ENCODE data around the gene PDE2A.

Gene PDE2A

GRCh38 chr11:72636376-72636775 lies 37.8 kb downstream of the PDE2A start:
- H3K4me1 ChIP-seq (ENCODE audit: control insufficient read depth, insufficient read depth, low read length), result peaks cover 13% of the 10 kb centered on the region
- no peak overlapping the region for H3K4me3 ChIP-seq (ENCODE audit: low read depth, low read length)
- H3K27me3 ChIP-seq (ENCODE audit: control insufficient read depth, insufficient read depth, low read length), result peaks cover 34% of the 10 kb centered on the region
- H3K9me3 ChIP-seq (ENCODE audit: control insufficient read depth, insufficient read depth, low read length), result no peaks in the 10 kb centered on the region
- no peak overlapping the region for H3K9ac ChIP-seq (ENCODE audit: low read depth, low read length)
- no peaks in the 10 kb centered on the region for H3K36me3 ChIP-seq (ENCODE audit: control insufficient read depth, insufficient read depth, low read length)

DNA sequence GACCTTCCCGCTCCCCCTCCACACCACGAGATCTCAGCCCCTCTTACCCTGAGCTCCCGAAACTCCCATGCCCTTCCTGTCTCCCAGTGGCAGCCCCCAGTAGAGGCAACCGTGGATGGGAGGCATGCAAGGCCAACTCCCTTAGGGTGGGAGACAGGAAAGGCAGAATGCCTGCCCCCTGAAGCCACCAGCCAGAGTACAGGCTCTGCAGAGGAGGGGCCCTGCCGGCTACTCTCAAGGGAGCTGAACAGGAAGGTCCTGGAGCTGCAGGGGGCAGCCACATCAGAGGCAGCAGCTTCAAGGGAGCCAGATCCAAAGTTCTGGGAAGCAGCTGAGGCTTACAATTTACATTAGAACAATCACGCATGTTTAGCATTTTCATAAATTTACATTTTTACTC lies 38.3 kb downstream of the PDE2A start:
- Histone ChIP-seq H3K9ac (ENCODE audit: low read depth, low read length) (no peak overlapping the region), H3K4me1 (ENCODE audit: control insufficient read depth, insufficient read depth, low read length) (peaks cover 13% of the 10 kb centered on the region), H3K27me3 (ENCODE audit: control insufficient read depth, insufficient read depth, low read length) (peaks cover 30% of the 10 kb centered on the region)

GRCh38 chr11:72635309-72635915 lies 38.8 kb downstream of the PDE2A start:
- Histone ChIP-seq H3K4me3 (ENCODE audit: low read depth, low read length) (no peak overlapping the region), H3K4me1 (ENCODE audit: control insufficient read depth, insufficient read depth, low read length) (peaks cover 13% of the 10 kb centered on the region), H3K9ac (ENCODE audit: low read depth, low read length) (no peak overlapping the region), H3K36me3 (ENCODE audit: control insufficient read depth, insufficient read depth, low read length) (no peaks in the 10 kb centered on the region), H3K27me3 (ENCODE audit: control insufficient read depth, insufficient read depth, low read length) (peaks cover 25% of the 10 kb centered on the region), H3K9me3 (ENCODE audit: control insufficient read depth, insufficient read depth, low read length) (no peaks in the 10 kb centered on the region)

More for the DNA sequence above, 38.3 kb downstream of the PDE2A start:
- no peak overlapping the region for H3K4me3 ChIP-seq (ENCODE audit: low read depth, low read length)
- no peaks in the 10 kb centered on the region for H3K36me3 ChIP-seq (ENCODE audit: control insufficient read depth, insufficient read depth, low read length)
- no peaks in the 10 kb centered on the region for H3K9me3 ChIP-seq (ENCODE audit: control insufficient read depth, insufficient read depth, low read length)

- H3K36me3 ChIP-seq (ENCODE audit: control insufficient read depth, insufficient read depth, low read length), result no peaks in the 10 kb centered on the region
- no peaks in the 10 kb centered on the region for H3K9me3 ChIP-seq (ENCODE audit: control insufficient read depth, insufficient read depth, low read length)
- H3K27me3 ChIP-seq (ENCODE audit: control insufficient read depth, insufficient read depth, low read length), result peaks cover 18% of the 10 kb centered on the region
- H3K4me1 ChIP-seq (ENCODE audit: control insufficient read depth, insufficient read depth, low read length), result peaks cover 13% of the 10 kb centered on the region
- H3K4me3 ChIP-seq (ENCODE audit: low read depth, low read length), result no peak overlapping the region
- H3K9ac ChIP-seq (ENCODE audit: low read depth, low read length), result no peak overlapping the region
These were observed 39.6 kb downstream of the PDE2A start for GRCh38 chr11:72634472-72635095.

- H3K9ac ChIP-seq (ENCODE audit: low read depth, low read length), result no peak overlapping the region
- H3K4me1 ChIP-seq (ENCODE audit: control insufficient read depth, insufficient read depth, low read length), result peaks cover 13% of the 10 kb centered on the region
- no peaks in the 10 kb centered on the region for H3K9me3 ChIP-seq (ENCODE audit: control insufficient read depth, insufficient read depth, low read length)
- H3K36me3 ChIP-seq (ENCODE audit: control insufficient read depth, insufficient read depth, low read length), result no peaks in the 10 kb centered on the region
- H3K4me3 ChIP-seq (ENCODE audit: low read depth, low read length), result no peak overlapping the region
- H3K27me3 ChIP-seq (ENCODE audit: control insufficient read depth, insufficient read depth, low read length), result peaks cover 15% of the 10 kb centered on the region
These were observed 40.2 kb downstream of the PDE2A start for GRCh38 chr11:72634016-72634415.

DNA sequence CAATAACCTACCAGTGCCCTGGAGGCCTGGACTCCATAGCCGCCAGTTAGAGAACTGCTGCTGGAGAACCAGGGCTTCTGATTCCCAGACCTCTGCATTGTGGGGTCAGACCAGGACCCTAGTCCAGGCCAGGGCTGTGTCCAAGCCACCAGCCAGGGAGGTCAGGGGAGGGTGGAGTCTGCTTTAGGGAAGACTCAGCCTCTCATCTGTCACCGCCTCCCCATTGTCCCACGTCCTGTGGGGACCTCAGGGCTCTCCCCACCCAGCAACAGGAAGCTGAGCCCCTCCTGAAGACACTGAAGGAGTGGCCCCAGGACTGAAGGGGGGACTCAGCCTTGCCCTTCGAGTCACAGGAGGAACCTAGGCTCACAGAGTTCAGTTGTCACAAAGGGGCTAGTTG lies 41.2 kb downstream of the PDE2A start:
- H3K9ac ChIP-seq (ENCODE audit: low read depth, low read length), result no peak overlapping the region

DNA sequence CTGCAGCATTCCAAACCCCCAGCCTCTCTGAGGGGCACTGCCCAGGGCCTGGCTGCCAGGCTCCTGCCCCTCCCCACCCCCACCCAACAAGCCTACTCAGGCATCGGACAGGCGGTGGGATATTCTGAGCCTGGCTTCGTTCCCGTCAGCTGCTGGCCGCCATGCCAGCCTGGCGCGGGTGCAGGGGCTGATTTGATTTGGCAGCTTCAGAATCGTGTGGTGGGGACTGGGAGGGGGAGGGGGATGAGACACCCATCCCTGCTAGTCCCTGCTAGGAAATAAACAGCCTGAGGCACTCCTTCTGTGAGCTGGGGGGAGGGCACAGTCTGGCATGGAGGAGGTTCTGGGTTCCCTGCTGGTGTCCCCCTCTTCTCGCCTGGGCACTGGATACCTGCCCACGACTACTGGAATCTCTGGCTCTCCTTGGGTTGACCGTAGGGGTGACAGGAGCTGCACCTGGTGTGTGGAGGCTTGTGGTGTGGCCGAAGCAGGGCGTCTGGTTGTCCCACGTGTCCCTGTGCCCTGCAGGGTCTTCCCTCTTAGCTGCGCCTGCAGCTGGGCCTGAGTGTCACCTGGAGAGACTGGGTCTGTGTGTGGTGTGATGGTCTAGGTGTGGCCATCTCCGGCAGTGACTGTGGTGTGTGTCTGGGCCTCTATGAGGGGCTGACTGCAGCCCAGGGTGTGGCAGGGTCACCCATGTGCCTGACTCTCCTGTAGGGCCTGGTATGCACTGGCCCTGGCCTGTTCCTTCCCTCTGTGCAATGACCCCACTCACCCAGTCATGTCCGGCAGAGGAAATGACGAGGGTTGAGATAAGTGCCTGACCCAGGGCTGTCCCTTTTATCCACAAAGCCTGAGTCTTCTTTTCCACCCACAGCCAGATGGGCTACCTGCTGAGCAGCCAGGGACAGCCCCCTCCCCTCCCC lies 42.2 kb downstream of the PDE2A start:
- H3K9me3 ChIP-seq (ENCODE audit: control insufficient read depth, insufficient read depth, low read length), result no peaks in the 10 kb centered on the region
- H3K27me3 ChIP-seq (ENCODE audit: control insufficient read depth, insufficient read depth, low read length), result peaks cover 6% of the 10 kb centered on the region
- H3K36me3 ChIP-seq (ENCODE audit: control insufficient read depth, insufficient read depth, low read length), result no peaks in the 10 kb centered on the region
- H3K4me1 ChIP-seq (ENCODE audit: control insufficient read depth, insufficient read depth, low read length), result peaks cover 11% of the 10 kb centered on the region
- no peak overlapping the region for H3K4me3 ChIP-seq (ENCODE audit: low read depth, low read length)
- no peak overlapping the region for H3K9ac ChIP-seq (ENCODE audit: low read depth, low read length)

More for the DNA sequence above, 41.2 kb downstream of the PDE2A start:
- Histone ChIP-seq H3K9me3 (ENCODE audit: control insufficient read depth, insufficient read depth, low read length) (no peaks in the 10 kb centered on the region), H3K4me3 (ENCODE audit: low read depth, low read length) (no peak overlapping the region), H3K36me3 (ENCODE audit: control insufficient read depth, insufficient read depth, low read length) (no peaks in the 10 kb centered on the region), H3K27me3 (ENCODE audit: control insufficient read depth, insufficient read depth, low read length) (peaks cover 6% of the 10 kb centered on the region), H3K4me1 (ENCODE audit: control insufficient read depth, insufficient read depth, low read length) (peaks cover 13% of the 10 kb centered on the region)

DNA sequence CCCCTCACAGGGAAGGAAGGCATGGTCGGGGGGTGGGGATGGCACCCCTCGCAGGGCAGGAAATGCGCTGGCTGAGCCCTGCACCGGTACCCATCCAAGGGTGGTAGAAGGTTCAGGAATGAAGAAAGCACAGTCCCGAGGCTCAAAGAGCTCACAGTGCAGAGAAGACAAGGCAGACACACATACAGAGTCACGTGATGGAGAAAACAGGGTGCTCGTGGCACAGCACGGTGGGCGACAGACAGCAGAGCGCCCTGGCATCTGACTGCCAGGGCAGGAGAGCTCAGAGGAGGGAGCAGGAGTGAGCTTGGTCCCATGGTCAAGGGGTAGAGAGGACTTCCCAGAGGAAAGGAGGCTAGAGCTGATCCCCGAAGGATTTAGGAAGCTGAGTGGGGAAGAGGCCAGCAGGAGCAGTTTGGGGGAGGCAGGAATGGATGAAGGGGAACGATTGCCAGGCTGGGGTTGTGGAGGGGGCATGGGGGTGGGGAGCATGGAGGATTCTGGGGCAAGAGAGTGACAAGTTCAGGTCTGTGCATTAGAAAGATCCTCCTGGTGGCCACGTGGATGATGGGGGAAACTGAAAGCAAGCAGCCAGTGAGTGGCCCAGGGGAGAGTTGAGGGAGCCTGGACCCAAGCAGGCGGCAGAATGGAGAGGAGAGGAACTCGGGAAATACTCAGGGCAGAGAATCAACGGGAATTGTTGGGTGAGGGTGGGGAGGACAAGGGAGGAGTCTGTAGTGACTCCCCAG lies 43.9 kb downstream of the PDE2A start:
- H3K4me3 ChIP-seq (ENCODE audit: low read depth, low read length), result no peak overlapping the region
- peaks cover 6% of the 10 kb centered on the region for H3K27me3 ChIP-seq (ENCODE audit: control insufficient read depth, insufficient read depth, low read length)
- H3K9me3 ChIP-seq (ENCODE audit: control insufficient read depth, insufficient read depth, low read length), result no peaks in the 10 kb centered on the region
- peaks cover 4% of the 10 kb centered on the region for H3K4me1 ChIP-seq (ENCODE audit: control insufficient read depth, insufficient read depth, low read length)
- H3K9ac ChIP-seq (ENCODE audit: low read depth, low read length), result no peak overlapping the region
- no peaks in the 10 kb centered on the region for H3K36me3 ChIP-seq (ENCODE audit: control insufficient read depth, insufficient read depth, low read length)

- H3K36me3 ChIP-seq (ENCODE audit: control insufficient read depth, insufficient read depth, low read length), result no peaks in the 10 kb centered on the region
- H3K9me3 ChIP-seq (ENCODE audit: control insufficient read depth, insufficient read depth, low read length), result no peaks in the 10 kb centered on the region
- no peak overlapping the region for H3K9ac ChIP-seq (ENCODE audit: low read depth, low read length)
- H3K4me3 ChIP-seq (ENCODE audit: low read depth, low read length), result no peak overlapping the region
- peaks cover 4% of the 10 kb centered on the region for H3K4me1 ChIP-seq (ENCODE audit: control insufficient read depth, insufficient read depth, low read length)
- H3K27me3 ChIP-seq (ENCODE audit: control insufficient read depth, insufficient read depth, low read length), result peaks cover 6% of the 10 kb centered on the region
These were observed 45.0 kb downstream of the PDE2A start for GRCh38 chr11:72629266-72629665.

- Histone ChIP-seq H3K27me3 (ENCODE audit: control insufficient read depth, insufficient read depth, low read length) (peaks cover 2% of the 10 kb centered on the region), H3K4me1 (ENCODE audit: control insufficient read depth, insufficient read depth, low read length) (peaks cover 4% of the 10 kb centered on the region), H3K4me3 (ENCODE audit: low read depth, low read length) (no peak overlapping the region)
These were observed 46.5 kb downstream of the PDE2A start for GRCh38 chr11:72627594-72628281.

DNA sequence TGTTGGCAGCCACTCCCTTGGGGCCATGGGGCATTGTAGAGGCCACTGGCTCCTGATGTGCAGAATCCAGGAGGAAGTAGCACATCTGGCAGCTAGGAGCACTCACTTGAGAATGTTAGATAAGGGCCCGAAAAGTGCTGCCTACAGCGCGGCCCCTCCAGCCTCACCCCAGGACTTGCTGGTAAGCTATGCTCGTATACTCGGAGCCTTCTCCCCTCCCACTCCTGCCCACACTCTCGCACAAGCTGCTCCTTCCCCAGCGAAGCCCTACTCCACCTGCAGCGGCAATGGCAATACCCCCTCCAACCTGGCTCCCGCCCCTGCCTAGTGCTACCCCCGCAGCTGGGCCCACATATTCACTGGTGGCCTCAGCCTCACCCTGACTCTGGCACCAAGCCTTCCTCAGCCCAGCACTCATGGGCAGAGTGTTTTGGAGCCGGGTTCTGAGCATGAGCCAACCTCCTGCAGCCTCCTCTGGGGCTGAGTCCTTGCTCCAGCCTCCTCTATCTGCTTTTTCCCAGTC lies 47.7 kb downstream of the PDE2A start:
- H3K9ac ChIP-seq (ENCODE audit: low read depth, low read length), result no peak overlapping the region
- H3K27me3 ChIP-seq (ENCODE audit: control insufficient read depth, insufficient read depth, low read length), result peaks cover 2% of the 10 kb centered on the region
- H3K4me1 ChIP-seq (ENCODE audit: control insufficient read depth, insufficient read depth, low read length), result no peaks in the 10 kb centered on the region
- no peaks in the 10 kb centered on the region for H3K9me3 ChIP-seq (ENCODE audit: control insufficient read depth, insufficient read depth, low read length)
- no peak overlapping the region for H3K4me3 ChIP-seq (ENCODE audit: low read depth, low read length)
- H3K36me3 ChIP-seq (ENCODE audit: control insufficient read depth, insufficient read depth, low read length), result no peaks in the 10 kb centered on the region

More at GRCh38 chr11:72627594-72628281, 46.5 kb downstream of the PDE2A start:
- no peaks in the 10 kb centered on the region for H3K36me3 ChIP-seq (ENCODE audit: control insufficient read depth, insufficient read depth, low read length)
- H3K9me3 ChIP-seq (ENCODE audit: control insufficient read depth, insufficient read depth, low read length), result no peaks in the 10 kb centered on the region
- H3K9ac ChIP-seq (ENCODE audit: low read depth, low read length), result no peak overlapping the region

Data from iPS-15b (cell line).